ENCODE results near the gene PKD1.

PKD1 gene

DNA sequence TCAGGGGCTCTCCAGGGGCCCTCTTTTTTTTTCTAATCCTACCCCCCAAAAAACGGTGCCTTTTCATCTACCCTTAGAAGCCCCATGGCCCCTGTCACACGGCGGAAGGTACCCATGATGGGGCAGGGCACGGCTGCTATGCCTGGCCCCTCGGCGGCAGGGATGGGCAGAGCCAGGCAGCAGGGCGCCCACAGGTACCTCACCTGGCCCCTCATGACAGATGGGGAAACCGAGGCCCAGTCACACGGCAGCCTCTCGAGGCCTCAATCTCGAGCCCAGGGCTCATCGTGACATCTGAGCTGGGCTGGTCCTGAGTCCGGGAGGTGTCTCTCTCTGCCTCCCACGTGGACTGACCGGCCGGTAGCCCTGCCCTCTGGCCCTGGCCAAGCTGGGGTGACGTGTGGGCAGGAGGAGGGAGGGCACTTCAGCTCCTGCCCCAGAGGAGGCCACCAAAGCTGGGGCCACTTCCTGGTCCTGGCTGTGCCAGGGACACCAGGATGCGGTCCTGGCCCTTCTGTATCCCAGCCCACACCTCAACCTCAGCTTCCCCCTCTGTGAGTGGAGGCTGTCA lies 31.5 kb upstream of the PKD1 start:
- no peak for DNase-seq

DNA sequence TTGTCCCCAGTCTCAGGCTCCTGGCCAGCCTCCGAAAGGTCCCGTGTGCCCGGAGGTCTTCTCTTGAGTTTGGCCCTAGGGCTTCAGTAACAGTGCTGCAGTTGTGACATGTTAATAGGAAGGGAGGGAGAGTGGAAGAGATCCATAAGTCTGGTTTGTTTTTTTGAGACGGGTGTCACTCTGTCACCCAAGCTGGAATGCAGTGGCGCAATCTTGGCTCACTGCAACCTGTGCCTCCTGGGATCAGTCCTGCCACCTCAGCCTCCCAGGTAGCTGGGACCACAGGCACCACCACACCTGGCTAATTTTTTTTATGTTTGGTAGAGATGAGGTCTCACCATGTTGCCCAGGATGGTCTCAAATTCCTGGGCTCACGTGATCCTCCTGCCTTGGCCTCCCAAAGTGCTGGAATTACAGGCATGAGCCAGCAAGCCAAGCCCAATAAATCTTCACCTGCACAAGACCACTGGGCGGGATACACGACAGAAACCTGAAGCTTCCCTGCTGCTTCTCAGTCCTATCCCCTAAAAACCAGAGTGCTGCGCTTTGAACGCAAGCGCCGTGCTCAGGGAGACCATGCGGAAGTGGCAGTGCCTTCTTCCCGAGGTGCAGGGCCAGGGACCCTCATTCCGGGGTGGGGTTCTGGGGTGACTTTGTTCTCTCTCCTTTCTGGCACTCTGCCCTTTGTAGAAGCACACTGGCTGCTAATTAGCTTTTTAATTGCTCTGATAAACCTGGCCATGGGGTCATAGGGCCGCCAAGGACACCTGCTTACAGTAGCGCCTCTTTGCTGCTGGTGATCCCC lies 30.8 kb upstream of the PKD1 start:
- DNase-seq: no peak

DNA sequence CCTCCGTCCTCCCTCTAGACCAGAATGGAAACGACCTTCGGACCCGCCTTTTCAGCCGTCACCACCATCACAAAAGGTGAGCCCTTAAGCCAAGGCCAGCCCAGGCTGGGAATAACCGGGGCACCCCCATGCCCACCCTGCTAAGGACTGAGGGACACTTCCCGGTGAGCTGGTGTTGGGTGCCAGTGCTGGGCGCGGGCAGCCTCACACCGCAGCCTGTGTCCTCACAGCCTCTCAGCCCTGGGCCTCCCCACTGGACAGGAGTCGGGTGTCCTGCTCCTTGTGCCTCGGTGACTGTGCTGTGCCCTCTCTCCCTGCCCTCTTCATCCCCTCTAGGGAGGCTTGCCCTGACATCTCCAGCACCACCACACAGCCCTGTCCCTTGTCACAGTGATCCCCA lies 30.2 kb upstream of the PKD1 start:
- no peak for DNase-seq

DNA sequence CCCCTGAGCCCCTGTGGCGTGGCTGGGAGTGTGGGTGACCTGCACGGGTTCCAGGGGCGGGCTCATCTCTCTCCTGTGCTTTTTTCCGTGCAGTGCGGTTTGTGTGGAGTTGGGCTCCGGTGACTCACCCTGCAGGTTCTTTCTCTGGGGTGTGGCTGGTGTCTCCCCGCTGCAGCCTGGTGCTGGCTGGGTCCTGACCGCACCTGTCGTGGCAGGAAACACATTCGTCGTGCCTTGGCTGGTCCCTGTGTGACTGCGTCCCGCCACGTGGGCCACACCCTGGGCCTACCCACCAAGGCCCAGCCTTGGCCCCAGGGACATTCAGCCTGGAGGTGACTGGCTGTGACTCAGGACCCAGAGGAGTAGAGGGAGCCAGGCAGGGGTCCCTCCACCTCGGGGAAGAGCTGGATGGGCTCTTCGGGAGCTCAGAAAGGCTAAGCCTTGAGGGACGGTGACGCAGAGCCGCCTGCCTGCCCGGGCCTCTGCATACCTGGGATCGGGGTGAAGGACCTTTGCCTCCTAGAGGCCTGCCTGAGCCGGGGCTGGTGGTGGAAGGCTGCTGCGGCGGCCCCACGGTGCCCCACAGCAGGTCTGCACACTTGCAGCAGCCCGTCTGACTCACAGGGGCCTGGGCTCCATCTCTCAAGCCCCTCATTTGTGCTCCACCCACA lies 27.6 kb upstream of the PKD1 start:
- no peak for DNase-seq

DNA sequence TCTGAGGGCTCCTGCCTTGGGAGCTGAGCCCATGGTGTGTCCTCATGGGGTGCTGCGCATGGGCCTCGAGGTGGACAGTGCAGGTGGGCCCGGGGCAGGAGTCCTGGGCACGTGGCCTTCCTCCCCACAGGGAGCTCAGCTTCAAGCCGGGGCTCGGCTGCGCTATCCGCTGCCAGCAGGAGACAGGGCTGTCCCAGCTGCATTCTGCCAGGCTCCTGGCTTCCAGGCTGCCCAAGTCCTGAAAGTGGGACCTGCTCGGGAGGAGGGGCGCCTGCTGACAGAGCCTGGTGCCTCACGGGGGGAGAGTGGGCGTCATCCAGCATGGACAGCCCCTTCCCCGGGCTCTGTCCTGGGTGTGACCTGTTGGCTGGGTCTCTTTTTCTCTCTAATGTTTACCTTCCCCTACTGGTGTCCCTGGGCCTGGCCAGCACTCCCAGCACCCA lies 27.0 kb upstream of the PKD1 start:
- no peak for DNase-seq

DNA sequence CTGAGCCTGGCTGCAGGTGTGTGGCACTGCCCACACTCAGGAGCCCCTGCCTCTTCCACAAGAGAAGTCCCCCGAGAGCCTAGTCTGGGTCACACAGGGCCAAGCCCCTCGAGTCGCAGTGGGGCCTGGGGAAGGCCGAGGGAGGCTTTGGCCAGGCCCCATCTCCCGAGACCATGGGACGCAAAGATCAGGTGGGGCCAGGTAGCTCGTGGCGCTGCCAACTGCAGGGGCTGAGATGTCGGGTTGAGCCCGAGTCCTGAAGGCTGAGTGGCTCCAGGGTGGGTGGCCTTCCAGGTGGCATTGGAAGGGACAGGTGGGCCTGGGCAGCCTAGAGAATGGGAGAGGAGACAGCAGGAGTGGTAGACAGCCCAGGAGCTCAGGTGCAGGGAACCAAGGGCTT lies 26.2 kb upstream of the PKD1 start:
- no peak for DNase-seq

DNA sequence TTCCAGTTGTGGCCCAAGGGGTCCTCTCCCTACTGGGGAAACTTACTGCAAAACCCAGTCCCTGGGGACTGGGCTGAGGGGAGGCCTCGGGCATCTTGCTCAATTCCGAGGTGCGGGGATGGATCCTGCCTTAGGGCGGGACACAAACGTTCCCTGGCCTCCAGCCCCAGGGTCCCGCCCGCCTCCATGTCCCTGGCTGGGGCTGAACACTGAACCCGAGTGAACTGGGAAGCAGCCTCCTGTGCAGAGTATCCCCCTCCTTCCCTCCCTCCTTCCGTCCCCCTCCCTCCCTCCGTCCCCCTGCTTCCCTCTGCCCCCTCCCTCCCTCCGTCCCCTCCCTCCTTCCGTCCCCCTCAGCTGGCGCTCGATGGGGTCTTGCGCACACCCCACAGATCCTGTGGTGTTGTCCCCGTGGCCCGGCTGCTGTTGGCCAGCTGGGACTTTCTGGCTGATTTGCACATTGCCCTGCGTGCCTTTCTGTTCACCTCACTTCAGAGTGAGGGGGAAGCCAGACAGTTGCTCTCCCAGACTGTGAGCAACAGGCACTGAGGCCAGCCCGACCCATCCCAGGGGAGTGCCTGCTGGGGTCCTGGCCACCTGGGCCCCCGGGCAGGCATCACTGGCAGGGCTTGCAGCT lies 25.3 kb upstream of the PKD1 start:
- DNase-seq: no peak

DNA sequence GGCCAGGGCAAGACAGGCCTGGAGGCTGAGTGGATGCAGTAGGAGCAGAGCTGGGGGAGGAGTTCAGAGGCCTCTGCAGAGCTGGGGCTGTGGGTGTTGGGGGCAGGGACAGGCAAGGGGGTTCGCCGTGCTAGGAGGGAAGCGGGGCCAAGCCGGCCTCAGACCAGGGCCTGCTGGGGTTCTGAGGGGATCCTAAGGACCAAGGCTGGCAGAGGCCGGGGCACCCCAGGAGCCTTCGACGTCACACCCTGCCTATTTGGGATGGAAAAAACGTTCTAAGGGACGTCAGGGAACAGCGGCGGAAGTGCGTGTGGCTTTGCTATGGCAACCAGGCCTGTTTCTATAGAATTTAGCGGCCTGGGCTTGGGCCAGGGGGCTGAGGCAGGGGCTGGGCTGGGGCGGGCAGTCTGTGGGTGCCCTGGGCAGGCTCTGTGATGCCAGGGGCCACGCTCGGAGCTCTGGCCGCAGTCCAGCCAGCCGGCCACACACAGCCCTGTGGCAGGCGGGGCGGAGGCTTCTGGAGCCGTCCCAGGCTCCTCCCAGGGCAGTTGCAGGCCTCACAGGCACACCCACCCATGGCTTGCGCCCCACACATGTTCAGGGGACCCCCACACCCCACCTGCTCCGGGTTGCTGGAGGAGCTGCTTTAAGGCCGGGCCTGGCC lies 23.6 kb upstream of the PKD1 start:
- DNase-seq: no peak

DNA sequence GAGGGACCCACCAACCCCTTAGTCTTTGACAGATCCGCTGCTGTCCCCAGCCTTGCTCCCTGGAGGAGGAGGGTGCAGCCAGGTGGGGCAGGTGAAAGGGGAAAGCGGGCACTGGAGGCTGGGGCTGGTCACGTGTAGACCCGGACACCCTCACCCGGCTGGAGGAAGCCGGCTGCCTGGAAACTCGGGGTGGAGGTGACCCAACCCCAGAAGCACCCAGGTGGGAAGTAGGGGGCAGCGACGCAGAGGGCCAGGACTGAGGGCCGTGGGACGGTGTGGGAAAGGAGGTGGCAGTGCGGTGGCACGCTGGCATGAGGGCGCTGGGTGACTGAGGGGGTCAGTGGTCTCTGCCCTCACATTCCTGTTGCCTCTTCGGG lies 22.6 kb upstream of the PKD1 start:
- no peak for DNase-seq

DNA sequence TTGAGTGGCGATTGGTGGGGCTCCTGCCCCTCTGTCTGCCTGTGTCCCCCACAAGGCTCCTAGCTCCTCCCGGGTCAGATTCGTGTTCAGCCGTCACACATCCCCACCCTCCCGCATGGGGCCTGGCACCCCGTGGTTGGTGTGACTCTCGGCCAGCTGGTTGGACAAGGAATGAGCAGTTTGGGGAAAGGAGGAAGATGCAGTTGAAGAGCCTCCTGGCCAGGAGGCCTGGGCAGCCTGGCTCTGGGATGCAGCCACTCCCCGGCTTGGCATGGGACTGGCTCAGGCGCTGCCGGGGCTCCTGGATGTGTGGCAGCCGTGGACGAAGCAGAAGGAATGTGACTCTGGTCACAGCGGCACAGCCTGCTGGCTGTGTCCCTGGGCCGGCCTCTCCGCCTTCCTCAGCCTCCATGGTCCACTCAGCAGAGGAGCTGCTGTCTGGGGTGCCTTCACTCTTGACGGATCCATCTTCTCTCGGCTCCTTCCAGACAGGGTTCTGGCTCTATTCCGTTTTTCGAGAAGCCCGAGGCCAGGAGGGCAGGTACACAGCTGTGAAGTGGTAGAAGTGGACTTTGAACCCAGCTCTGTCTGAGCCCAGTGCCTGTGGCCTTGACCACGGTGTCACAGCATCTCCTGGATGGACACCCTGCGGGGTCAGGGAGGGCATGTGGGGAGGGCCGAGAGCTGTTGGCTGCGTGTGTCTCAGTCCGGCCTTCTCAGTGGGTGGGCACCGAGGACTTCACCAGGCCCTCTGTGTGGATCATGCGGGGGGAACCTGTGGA lies 22.0 kb upstream of the PKD1 start:
- DNase-seq: no peak

DNA sequence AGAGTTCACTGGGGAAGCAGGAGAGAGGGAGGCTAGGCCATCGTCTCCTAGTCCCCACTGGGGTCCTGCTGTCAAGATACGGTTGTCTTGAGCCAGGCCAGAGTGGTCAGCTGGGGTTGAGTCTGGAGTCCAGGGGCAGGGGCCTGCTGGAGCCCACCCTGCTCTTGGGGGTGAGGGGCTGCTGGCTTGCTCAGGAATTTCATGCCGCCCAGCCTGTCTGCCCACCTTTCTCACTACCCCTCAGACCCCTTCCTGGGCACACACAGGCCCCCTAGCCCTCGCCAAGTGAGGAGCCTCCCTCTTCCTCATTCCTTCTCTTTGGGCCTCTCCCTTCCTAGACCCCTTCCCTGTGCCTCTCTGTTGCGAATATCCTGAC lies 21.1 kb upstream of the PKD1 start:
- no peak for DNase-seq

DNA sequence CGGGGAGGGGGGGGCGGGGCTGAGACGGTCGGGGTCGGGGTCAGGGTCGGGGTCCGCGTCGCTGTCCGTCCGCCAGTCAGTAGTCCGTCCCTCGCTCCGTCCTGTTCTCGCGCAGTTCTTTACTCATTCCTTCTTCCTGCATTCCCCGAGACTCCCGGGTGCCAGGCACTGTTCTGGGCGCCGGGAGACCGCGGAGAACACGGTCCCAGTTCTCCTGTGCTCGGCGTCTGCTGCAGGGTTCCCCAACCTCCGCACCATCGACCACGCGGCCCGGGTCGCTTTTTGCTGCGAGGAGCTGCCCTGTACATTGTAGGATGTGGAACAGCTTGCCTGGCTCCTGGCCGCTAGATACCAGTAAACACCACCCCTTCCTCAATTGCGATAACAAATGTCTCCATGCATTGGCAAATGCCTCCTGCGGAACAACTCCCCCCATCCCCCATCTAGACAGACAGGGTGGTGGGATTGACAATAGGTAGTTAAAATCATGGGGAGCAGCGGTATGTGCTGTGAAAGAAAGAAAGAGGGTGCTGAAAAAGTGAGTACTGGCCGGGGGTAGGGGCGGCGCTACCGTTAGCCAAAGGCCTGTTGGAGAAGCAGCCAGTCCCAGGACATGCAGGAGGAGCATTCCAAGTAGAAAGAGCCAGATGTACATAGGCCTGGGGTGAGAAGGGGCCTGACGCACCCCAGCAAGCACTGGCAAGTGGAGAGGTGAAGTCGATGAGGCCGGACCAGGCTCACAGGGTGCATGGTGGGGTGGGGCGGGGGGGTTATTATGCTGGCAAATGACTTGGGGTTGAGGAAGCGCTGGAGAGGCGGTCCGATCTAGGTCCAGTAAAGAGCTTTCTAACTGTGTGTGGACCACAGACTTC lies 20.5 kb upstream of the PKD1 start:
- no peak for DNase-seq

DNA sequence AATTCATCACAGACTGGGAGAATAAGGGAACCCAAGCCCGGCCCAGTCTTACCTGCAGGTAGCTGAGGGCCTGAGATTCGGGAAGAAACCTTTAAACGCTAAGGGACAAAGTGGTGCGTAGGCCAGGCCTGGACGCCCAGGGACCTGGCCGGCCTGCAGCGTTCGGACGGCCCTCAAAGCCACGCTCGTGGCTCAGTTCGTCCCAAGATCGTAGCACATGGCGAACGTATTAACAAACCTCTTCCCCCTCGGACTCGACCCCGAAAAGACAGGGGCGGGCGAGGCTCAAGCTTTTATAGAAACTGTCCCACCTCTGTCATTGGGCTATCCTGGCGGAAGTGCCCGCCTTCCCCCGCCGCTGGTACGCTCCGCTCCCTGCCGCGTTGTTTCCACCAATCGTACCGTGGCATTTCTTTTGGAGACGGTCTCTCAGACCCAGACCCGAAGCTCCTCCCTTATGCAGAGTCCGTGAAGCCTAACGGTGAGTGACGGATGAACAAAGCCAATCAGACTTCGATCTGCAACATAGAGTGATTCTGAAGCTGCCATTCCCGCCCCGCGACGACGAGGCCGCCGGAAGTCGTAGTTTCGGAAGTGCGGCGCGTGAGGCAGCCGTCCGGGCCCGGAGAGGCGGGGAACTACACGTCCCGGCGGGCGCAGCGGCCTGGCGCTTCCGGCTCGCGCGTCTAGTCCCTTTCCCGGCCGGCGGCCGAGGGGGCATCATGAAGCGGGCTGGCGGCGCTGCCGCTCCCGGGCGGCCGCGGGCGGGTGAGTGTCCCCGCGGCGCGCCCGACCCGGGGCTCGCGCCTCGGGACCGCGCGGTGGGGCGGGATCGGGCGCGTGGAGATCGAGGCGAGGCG lies 19.6 kb upstream of the PKD1 start, which contains the start of gene TRAF7:
Gene TRAF7, plus strand, starts transcription at position 692 of the 860 bp plus-strand sequence. CDS start 8,139 bp downstream, outside the sequence.
- peak; percentile 96 for DNase-seq

DNA sequence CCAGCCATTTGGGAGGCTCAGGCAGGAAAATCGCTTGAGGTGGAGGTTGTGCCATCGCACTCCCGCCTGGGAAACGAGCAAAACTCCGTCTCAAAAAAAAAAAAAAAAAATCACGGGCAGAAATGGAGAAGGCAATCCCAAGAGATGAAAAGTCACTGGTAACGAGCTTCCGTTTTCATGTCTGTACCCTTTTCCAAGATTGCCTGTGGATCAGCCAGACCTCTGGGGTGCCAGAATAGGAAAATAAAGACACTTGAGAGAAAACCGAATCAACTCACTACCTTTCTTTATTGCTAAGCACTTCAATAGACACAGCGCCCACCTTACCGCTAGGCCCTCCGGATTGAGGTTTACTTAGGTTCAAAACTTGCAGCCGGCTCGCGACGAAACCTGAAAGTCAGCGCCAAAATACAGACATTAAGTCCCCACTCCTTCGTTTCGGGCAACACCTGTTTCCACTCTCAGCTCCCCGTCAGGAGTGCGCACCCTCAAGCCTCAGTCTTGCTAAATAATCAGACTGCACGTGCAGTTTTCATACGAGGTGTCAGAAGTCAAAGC lies 18.9 kb upstream of the PKD1 start:
- no peak for DNase-seq

DNA sequence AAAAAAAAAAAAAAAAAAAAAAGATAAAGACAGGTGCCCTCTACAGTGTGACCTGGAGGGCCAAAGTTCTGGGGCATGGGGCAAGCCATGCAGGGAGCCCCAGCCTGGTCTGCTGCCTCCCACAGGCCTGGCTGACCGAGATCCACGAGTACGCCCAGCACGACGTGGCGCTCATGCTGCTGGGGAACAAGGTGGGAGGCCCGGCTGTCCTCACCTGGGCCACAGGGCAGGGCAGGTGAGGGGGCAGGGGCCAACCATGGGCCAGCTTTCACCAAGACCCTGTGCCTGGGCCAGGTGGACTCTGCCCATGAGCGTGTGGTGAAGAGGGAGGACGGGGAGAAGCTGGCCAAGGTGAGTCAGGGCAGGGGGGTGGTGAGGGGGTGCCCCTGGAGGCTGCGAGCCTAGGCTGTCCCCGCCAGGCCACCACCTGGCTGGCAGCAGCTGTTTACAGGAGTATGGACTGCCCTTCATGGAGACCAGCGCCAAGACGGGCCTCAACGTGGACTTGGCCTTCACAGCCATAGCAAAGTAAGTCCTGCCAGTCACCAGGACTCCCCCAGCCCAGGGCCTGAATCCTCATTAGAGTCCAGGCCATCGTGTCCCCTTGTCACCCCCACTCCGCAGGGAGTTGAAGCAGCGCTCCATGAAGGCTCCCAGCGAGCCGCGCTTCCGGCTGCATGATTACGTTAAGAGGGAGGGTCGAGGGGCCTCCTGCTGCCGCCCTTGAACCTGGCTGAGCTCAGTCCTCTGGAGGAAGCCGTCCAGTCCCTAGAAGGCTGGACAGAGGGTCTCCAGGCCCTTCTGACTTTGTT lies 17.2 kb upstream of the PKD1 start:
- DNase-seq: no peak

DNA sequence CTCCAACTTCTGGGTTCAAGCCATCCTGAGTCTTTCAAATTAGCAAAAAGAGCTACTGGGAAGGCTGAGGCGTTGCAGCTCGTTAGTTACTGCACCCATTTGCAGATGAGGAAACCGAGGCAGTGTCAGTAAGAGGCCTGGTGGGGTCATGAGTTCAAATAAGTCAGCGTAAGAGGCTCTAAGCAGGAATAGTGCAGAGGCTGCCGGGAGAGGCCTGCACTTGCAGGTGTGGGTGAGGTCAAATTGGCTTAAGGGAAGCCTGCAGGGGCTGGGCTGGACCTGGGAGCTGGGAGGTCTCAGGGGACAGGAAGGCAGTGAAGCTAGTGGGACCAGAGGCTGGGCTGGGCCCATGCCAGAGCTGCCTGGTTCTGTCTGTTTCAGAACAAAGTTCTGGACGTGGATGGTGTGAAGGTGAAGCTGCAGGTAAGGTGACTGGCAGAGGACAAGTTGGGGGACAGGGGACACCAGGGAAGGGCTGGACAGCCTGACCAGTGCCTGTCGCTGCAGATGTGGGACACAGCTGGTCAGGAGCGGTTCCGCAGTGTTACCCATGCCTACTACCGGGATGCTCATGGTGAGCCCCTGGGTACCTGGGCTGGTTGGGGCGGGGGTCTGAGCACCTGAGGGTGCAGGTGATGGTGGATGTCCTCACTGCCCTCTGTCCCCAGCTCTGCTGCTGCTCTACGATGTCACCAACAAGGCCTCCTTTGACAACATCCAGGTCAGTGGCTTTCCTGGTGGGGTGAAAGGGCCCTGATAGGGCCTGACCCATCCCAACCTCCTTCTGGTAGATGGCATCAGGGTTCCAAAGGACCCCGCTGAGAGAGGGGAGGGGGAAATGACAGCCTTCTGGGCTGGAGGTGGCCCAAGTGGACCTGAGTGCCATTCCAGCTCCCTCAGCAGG lies 15.7 kb upstream of the PKD1 start:
- no peak for DNase-seq

DNA sequence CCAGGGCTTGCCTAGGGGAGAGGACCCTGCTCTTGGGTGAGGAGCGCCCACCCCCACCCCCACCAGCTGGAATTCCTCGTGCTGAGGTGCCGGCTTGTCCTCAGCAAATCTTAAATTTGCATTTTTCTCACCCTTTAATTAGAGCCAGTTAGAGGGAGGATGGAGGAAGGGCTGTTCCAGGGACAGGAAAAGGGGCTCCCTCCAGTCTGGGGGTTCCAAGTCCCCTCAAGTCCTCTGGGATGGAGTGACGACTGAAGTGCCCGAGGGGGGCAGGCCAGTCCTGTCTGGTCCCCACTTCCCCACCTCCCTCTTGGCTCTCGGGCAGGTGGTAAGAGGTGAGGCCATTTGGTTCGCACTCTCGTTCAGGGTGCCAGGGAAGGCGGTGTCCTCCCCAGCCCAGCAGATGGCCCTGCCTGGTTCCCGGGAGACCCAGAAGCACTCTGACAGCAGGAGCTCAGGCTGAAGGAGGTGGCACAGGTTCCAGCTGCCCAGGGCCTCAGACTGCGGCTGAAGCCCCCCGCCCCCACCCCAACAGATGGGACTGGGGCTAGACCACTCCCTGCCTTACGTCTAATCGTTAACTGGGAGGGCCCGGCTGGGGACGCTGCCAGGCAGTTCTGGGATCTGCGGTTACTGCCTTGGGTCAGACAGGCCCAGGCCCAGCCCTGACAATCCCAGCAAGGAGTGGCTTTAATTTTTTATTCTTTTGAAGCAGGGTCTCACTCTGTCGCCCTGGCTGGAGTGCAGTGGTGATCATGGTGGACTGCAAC lies 14.9 kb upstream of the PKD1 start:
- no peak for DNase-seq
